ENCODE data around the gene MLX. TPM values are rescaled to one million over a fixed set of nuclear protein-coding genes. Genes with fewer than 3 reads are reported as not detected.
A peak's percentile ranks its signal among the peaks of the same experiment; 100 is the strongest.

The MLX gene
- total and polyA plus RNA-seq, 2 donors (not counting 1 experiment from before 2014, with no cell fraction given), result 62.4 to 66.6 TPM

DNA sequence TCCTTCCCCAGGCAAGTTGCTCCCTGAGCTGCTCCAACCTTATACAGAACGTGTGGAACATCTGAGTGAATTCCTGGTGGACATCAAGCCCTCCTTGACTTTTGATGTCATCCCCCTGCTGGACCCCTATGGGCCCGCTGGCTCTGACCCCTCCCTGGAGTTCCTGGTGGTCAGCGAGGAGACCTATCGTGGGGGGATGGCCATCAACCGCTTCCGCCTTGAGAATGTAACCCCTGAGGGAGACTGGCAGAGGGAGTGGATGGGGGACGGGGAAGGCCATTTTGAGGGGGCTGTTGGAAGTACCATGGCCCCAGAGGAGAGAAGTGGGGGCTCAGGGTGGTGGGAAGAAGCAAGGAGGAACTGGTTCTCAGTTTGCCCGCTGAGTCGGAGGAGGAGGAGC lies 3.0 kb upstream of the MLX start:
- POLR2A ChIA-PET, result interaction anchor here (0.7 to 2.1 kb wide), 2 partner anchors 9 kb away, joined by 5 to 6 read pairs; no protein-coding TSS in a partner anchor
- peaks cover 31 to 49% of the 10 kb centered on the region in 2 donors for H3K4me1 ChIP-seq (ENCODE audit: control insufficient read depth in 2 of 2, insufficient read depth in 2 of 2, low read length in 2 of 2)
- CTCF ChIA-PET, result interaction anchor here (1.7 to 6.4 kb wide), 2 partner anchors 13 to 16 kb away, joined by 4 to 51 read pairs; partner anchors contain the start of gene PSMC3IP
- DNase-seq, result no peak
- no peak overlapping the region for H3K4me3 ChIP-seq (ENCODE audit: control extremely low read depth in 1 of 5, extremely low read depth in 1 of 5, insufficient read depth in 1 of 5, low read depth in 2 of 5, low read length in 4 of 5)
- peaks cover 68% of the 10 kb centered on the region for H3K79me2 ChIP-seq (ENCODE audit: control insufficient read depth, insufficient read depth, low read length)
- peaks cover 19% of the 10 kb centered on the region for H4K20me1 ChIP-seq (ENCODE audit: control insufficient read depth, insufficient read depth, low read length, poor library complexity, severe bottlenecking)
- Mint-ChIP-seq H3K4me3 (peak overlapping the region; percentile 97), H3K27ac (peak overlapping the region; percentile 79), H3K4me1 (peaks cover 45% of the 10 kb centered on the region), H3K9me3 (ENCODE audit: insufficient read depth) (no peaks in the 10 kb centered on the region), H3K27me3 (no peaks in the 10 kb centered on the region)
- H3K36me3 ChIP-seq (replicated peaks in 1 of 2; ENCODE audit: control extremely low read depth in 1 of 2, control insufficient read depth in 1 of 2, extremely low read depth in 1 of 2, insufficient read depth in 2 of 2, low read length in 1 of 2), result peaks cover 0 to 28% of the 10 kb centered on the region in 2 experiments
- H3K27me3 ChIP-seq (replicated peaks in 1 of 4; ENCODE audit: control extremely low read depth in 1 of 4, control insufficient read depth in 3 of 4, insufficient read depth in 4 of 4, low read length in 3 of 4), result no peaks in the 10 kb centered on the region
- 96% methylated on average over 7 of the region's 9 CpGs for WGBS (ENCODE audit: insufficient coverage)
- H3K4me2 ChIP-seq (replicated peaks; ENCODE audit: low read depth, low read length, poor library complexity, severe bottlenecking), result no peak overlapping the region
- no peak overlapping the region for H2AFZ ChIP-seq (ENCODE audit: insufficient read depth, low read depth, low read length, poor library complexity, severe bottlenecking)
- ATAC-seq (ENCODE audit: low read depth), result no peak
- no peak overlapping the region for H3K9ac ChIP-seq (ENCODE audit: low read length)
- no peak overlapping the region for H3K27ac ChIP-seq (ENCODE audit: low read length in 2 of 2)
- intact Hi-C loops (cut with micrococcal nuclease), result no loop called here
- no peaks in the 10 kb centered on the region for H3K9me3 ChIP-seq (ENCODE audit: control extremely low read depth in 1 of 3, control insufficient read depth in 2 of 3, insufficient read depth in 1 of 3, low read length in 2 of 3)
- TF ChIP-seq, protein P1, sequence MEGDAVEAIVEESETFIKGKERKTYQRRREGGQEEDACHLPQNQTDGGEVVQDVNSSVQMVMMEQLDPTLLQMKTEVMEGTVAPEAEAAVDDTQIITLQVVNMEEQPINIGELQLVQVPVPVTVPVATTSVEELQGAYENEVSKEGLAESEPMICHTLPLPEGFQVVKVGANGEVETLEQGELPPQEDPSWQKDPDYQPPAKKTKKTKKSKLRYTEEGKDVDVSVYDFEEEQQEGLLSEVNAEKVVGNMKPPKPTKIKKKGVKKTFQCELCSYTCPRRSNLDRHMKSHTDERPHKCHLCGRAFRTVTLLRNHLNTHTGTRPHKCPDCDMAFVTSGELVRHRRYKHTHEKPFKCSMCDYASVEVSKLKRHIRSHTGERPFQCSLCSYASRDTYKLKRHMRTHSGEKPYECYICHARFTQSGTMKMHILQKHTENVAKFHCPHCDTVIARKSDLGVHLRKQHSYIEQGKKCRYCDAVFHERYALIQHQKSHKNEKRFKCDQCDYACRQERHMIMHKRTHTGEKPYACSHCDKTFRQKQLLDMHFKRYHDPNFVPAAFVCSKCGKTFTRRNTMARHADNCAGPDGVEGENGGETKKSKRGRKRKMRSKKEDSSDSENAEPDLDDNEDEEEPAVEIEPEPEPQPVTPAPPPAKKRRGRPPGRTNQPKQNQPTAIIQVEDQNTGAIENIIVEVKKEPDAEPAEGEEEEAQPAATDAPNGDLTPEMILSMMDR (IDR thresholded peaks at IDR 0.05), result no peak
- TF ChIP-seq EZH2 (IDR thresholded peaks at IDR 0.05; ENCODE audit: borderline replicate concordance, insufficient read depth, low read depth, low read length, poor library complexity, severe bottlenecking), result no peak

DNA sequence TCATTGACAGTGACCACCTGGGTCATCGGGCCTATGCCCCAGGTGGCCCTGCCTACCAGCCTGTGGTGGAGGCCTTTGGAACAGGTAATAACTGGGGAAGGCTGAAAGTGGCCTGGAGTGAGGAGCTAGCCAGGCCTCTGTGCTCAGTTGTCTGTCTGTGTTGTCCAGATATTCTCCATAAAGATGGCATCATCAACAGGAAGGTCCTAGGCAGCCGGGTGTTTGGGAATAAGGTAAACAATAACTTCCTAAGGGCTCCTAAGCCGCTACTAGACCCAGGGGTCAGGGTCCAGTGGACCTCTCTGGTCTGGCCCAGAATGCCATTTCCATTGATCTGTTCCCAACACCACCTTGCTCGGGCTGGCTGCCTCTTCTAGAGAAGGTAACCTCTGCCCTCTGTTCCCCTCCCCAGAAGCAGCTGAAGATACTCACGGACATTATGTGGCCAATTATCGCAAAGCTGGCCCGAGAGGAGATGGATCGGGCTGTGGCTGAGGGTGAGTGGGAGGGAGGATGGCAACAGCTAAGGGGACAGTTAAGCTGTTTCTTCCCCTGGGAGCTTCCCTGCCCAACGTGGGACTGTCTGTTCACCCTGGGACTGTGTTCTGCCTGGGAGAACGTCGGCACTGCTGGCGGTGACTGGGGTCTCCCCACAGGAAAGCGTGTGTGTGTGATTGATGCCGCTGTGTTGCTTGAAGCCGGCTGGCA lies 1.9 kb upstream of the MLX start:
- Mint-ChIP-seq H3K4me3 (peak overlapping the region; percentile 19), H3K27ac (peak overlapping the region; percentile 65), H3K9me3 (ENCODE audit: insufficient read depth) (no peaks in the 10 kb centered on the region), H3K4me1 (peaks cover 45% of the 10 kb centered on the region), H3K27me3 (no peaks in the 10 kb centered on the region)
- no peaks in the 10 kb centered on the region for H3K9me3 ChIP-seq (ENCODE audit: control extremely low read depth in 1 of 3, control insufficient read depth in 2 of 3, insufficient read depth in 1 of 3, low read length in 2 of 3)
- H3K27ac ChIP-seq (ENCODE audit: low read length in 2 of 2), result peak overlapping the region in 1 of 2 donors; percentile 34
- peaks cover 69% of the 10 kb centered on the region for H3K79me2 ChIP-seq (ENCODE audit: control insufficient read depth, insufficient read depth, low read length)
- H3K9ac ChIP-seq (ENCODE audit: low read length), result no peak overlapping the region
- intact Hi-C loops (cut with micrococcal nuclease), result loop anchor here (5.0 kb wide), 1 partner anchor 112 kb away; the partner anchor contains the start of gene PLEKHH3
- TF ChIP-seq EZH2 (IDR thresholded peaks at IDR 0.05; ENCODE audit: borderline replicate concordance, insufficient read depth, low read depth, low read length, poor library complexity, severe bottlenecking), result no peak
- TF ChIP-seq, protein P1 (IDR thresholded peaks at IDR 0.05), result no peak
- no peak for ATAC-seq (ENCODE audit: low read depth)
- peaks cover 31 to 49% of the 10 kb centered on the region in 2 donors for H3K4me1 ChIP-seq (ENCODE audit: control insufficient read depth in 2 of 2, insufficient read depth in 2 of 2, low read length in 2 of 2)
- H3K4me3 ChIP-seq (ENCODE audit: control extremely low read depth in 1 of 5, extremely low read depth in 1 of 5, insufficient read depth in 1 of 5, low read depth in 2 of 5, low read length in 4 of 5), result no peak overlapping the region
- no peak overlapping the region for H3K4me2 ChIP-seq (replicated peaks; ENCODE audit: low read depth, low read length, poor library complexity, severe bottlenecking)
- H3K27me3 ChIP-seq (replicated peaks in 1 of 4; ENCODE audit: control extremely low read depth in 1 of 4, control insufficient read depth in 3 of 4, insufficient read depth in 4 of 4, low read length in 3 of 4), result no peaks in the 10 kb centered on the region
- POLR2A ChIA-PET, result interaction anchor here (0.6 to 0.7 kb wide), 2 partner anchors 8 to 87 kb away, joined by 3 to 5 read pairs; no protein-coding TSS in a partner anchor
- peaks cover 25% of the 10 kb centered on the region for H4K20me1 ChIP-seq (ENCODE audit: control insufficient read depth, insufficient read depth, low read length, poor library complexity, severe bottlenecking)
- peaks cover 0 to 38% of the 10 kb centered on the region in 2 experiments for H3K36me3 ChIP-seq (replicated peaks in 1 of 2; ENCODE audit: control extremely low read depth in 1 of 2, control insufficient read depth in 1 of 2, extremely low read depth in 1 of 2, insufficient read depth in 2 of 2, low read length in 1 of 2)
- CTCF ChIA-PET, result interaction anchor here (0.8 to 6.4 kb wide), 4 partner anchors 10 to 105 kb away, joined by 3 to 51 read pairs (median 4); partner anchors contain the start of gene PSMC3IP
- H2AFZ ChIP-seq (ENCODE audit: insufficient read depth, low read depth, low read length, poor library complexity, severe bottlenecking), result no peak overlapping the region
- WGBS (ENCODE audit: insufficient coverage), result over 99% methylated on average over 11 of the region's 15 CpGs
- DNase-seq, result no peak
